Heart right ventricle (tissue), 16 donors: ENCODE results near the gene COL6A2. TPM values are rescaled to one million over a fixed set of nuclear protein-coding genes. Genes with fewer than 3 reads are reported as not detected.
A peak's percentile ranks its signal among the peaks of the same experiment; 100 is the strongest.

ENCODE experiments used
- ATAC-seq, 8 donors: fragments of 200-7000 bp; cut with Tn5 transposase; one replicate each; pipeline ENCODE4 v1.9.1; 2020; ENCODE audit warnings: mild to moderate bottlenecking in 8 of 8, moderate library complexity in 8 of 8, moderate number of reproducible peaks in 1 of 8
- DNase-seq, 2 donors: peaks; one replicate each; pipeline ENCODE4 v3.0.0-alpha.2; 2020
- H3K27ac ChIP-seq, 10 donors: fragments of 200-600 bp; sonication (generic) in 2 of 10; one replicate each; pipeline versions ENCODE4 v1.5.0 to v1.8.0; 2020 to 2022; ENCODE audit warnings: mild to moderate bottlenecking in 3 of 10
- H3K27me3 ChIP-seq, 7 donors: fragments of 200-600 bp; one replicate each; pipeline ENCODE4 v1.8.0; 2021 to 2022; ENCODE audit warnings: mild to moderate bottlenecking in 2 of 7
- H3K36me3 ChIP-seq, 9 donors: fragments of 200-600 bp; sonication (generic) in 1 of 9; one replicate each; pipeline versions ENCODE4 v1.5.0 to v1.8.0; 2020 to 2022; ENCODE audit warnings: mild to moderate bottlenecking in 2 of 9
- H3K4me1 ChIP-seq, 9 donors: fragments of 200-600 bp; sonication (generic) in 1 of 9; one replicate each; pipeline versions ENCODE4 v1.5.0 to v1.8.0; 2020 to 2022; ENCODE audit warnings: mild to moderate bottlenecking in 4 of 9
- H3K4me3 ChIP-seq, 10 donors: fragments of 200-600 bp; sonication (generic) in 2 of 10; one replicate each; pipeline versions ENCODE4 v1.5.0 to v1.8.0; 2020 to 2022; ENCODE audit warnings: mild to moderate bottlenecking in 7 of 10, moderate library complexity in 2 of 10
- H3K9me3 ChIP-seq, 11 donors: fragments of 200-600 bp in 10 of 11; sonication (generic) in 2 of 11; one replicate each; pipeline versions ENCODE4 v1.5.0 to v1.8.0; 2013 to 2022; ENCODE audit warnings: mild to moderate bottlenecking in 2 of 11, control low read depth in 1 of 11, moderate library complexity in 1 of 11
- WGBS, 2 donors: extraction: QIAGEN DNeasy Blood & Tissue Kit; methylation state at CpG; one replicate each; pipeline ENCODE4 v1.1.7; 2013; ENCODE audit warnings: inconsistent platforms in 1 of 2; 5-methylcytosine and 5-hydroxymethylcytosine counted together
- intact Hi-C, 10 donors: fragments of 100-400 bp; cut with DNase I; formaldehyde crosslinking; loops; one replicate each; pipeline versions ENCODE4 v1.11.1 to v1.14.2; 2022
- polyA plus RNA-seq, 2 donors: library from polyadenylated mRNA; stranded (reverse); fragments of 200-250 nt; gene quantifications; one replicate each; pipeline ENCODE4 v1.2.3, GENCODE V29; 2013
- total RNA-seq, 10 donors: library from RNA; stranded (reverse); fragmentation: NEBNext Ultra II Directional in 3 of 10; extraction: Animal tissue kit (Norgen Biotek cat#: 25700) in 3 of 10; gene quantifications; one replicate each; pipeline versions ENCODE4 v1.2.1 to v1.2.4, GENCODE V29; 2021 to 2023
- TF ChIP-seq, protein P1 (sequence below), 9 donors: fragments of 200-600 bp; sonication (generic) in 2 of 9; IDR thresholded peaks; one replicate each; pipeline versions ENCODE4 v1.5.0 to v1.8.0; 2021 to 2022; ENCODE audit warnings: antibody characterized with exemption in 9 of 9, mild to moderate bottlenecking in 5 of 9, moderate library complexity in 1 of 9
- donor health status: Arrhythmogenic right ventricular cardiomyopathy.
- donor health status: ischemic (EF 13 %, LVEDD 7.1; RV severe dilation, severe dysfunction).
- donor health status: healthy with polysubstance abuse.
- donor health status: DM: no; HTN: yes; CAD: no.
- donor health status: DM: no; HTN: no; CAD: no.
- donor health status: ischemic (EF 25% LVEDD 6.9; RV normal size, moderate dysfunction).
- donor health status: ischemic (EF 25% LVEDD 5.7; RV mildly dilated, moderate dysfunction).
- donor health status: healthy.
- donor health status: DM: yes; HTN: yes; CAD: no.
- donor health status: Ischemic cardiomyopathy.
- donor health status: ischemic (EF 35%, LVEDD 5.7; RV mildly dilated, moderate dysfunction).
- donor health status: nonischemic (EF 11% LVEDD 7.7; RV severe dilation, severe dysfunction).
- donor health status: DM: yes; HTN: yes; CAD: no.
- donor health status: PGD.
- donor health status: ischemic (EF 29% LVEDD 5.4; RV normal size, mild dysfunction).
- donor health status: nonischemic (EF 23%, LVEDD 6.1; RV moderate dilation, normal function).

COL6A2 gene
- total and polyA plus RNA-seq, 12 donors = 76.6 to 370 (median 162) TPM

DNA sequence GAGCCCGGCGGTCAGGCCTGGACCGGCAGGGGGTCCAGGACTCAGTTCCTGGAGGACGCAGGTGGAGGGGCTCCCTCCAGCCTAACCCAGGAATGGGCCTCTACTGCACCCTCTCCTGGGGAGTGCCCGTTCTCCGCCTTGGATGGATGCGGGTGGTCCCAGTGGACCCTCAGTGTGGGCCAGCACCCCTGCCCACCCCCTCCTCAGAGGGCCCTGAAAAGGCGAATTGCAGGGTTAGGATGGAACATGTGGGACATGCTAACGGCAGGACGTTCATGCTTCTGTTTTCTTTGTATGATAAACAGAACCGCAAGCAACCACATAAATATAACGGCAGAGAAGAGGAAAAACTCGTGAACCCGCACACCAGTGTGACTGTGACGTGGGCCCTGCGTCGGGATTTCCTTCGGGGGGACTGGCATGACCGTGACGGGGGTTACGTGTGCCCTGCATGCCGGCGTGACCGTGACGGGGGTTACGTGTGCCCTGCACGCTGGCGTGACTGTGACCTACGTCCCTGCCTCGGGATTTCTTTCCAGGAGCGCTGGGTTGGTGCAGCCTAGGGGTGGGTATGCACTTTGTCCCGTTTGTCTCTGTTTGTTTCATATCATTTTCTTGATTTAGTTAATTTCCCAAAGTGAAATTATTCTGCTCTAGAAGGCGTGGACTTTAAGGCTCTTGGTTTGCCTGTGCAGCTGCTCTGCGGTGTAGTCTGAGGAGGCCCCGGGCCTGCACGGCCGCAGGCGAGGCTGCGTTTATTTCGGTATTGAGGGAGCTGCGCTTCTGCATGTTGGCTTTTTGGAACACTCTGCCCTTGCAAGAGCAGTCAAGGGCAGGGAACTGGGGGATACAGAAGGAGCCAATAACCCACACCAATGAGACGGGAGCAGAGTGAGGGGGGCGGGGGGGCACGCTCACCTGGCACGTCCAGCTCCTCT, 54.3 kb downstream of the COL6A2 start:
- DNase-seq = no peak
- no peaks in the 10 kb centered on the region for H3K27me3 ChIP-seq
- peaks cover 4 to 15% (median 10%) of the 10 kb centered on the region in 9 donors for H3K4me1 ChIP-seq
- H3K36me3 ChIP-seq = no peaks in the 10 kb centered on the region
- TF ChIP-seq, protein P1, sequence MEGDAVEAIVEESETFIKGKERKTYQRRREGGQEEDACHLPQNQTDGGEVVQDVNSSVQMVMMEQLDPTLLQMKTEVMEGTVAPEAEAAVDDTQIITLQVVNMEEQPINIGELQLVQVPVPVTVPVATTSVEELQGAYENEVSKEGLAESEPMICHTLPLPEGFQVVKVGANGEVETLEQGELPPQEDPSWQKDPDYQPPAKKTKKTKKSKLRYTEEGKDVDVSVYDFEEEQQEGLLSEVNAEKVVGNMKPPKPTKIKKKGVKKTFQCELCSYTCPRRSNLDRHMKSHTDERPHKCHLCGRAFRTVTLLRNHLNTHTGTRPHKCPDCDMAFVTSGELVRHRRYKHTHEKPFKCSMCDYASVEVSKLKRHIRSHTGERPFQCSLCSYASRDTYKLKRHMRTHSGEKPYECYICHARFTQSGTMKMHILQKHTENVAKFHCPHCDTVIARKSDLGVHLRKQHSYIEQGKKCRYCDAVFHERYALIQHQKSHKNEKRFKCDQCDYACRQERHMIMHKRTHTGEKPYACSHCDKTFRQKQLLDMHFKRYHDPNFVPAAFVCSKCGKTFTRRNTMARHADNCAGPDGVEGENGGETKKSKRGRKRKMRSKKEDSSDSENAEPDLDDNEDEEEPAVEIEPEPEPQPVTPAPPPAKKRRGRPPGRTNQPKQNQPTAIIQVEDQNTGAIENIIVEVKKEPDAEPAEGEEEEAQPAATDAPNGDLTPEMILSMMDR (IDR thresholded peaks at IDR 0.05) = no peak
- 89 to 92% methylated on average over 45 of the region's 45 CpGs for WGBS, 2 donors
- intact Hi-C loops = loop anchor here in 3 of 10 donors (5.0 to 10.0 kb wide), 2 partner anchors 63 to 75 kb away; partner anchors contain the start of gene LSS (in 1 of the 3)
- peak overlapping the region in 1 of 10 donors; percentile 30 for H3K27ac ChIP-seq
- H3K4me3 ChIP-seq = no peak overlapping the region
- no peaks in the 10 kb centered on the region for H3K9me3 ChIP-seq
- ATAC-seq = peak in 4 of 8 donors; percentile 2 to 38 (median 8)

DNA sequence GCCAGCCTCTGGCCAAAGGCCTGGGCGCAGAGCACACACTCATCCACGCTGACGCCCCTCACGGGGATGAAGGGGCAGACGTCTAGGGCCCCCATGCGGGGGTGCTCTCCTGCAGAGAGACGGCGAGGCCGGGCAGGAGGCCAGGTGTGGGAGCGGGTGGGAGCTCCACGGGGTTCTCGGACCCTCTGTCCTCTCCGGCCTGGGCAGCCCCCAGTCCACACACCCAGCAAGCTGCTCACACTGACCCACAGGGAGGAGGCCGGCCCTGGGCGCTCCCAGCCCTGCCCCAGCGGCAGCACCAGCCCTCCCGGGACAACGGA, 55.0 kb downstream of the COL6A2 start:
- Histone ChIP-seq H3K27me3 (no peaks in the 10 kb centered on the region), H3K9me3 (no peaks in the 10 kb centered on the region), H3K36me3 (no peaks in the 10 kb centered on the region), H3K4me1 (peaks cover 4 to 15% (median 10%) of the 10 kb centered on the region in 9 donors), H3K27ac (peak overlapping the region in 3 of 10 donors; percentile 6 to 31 (median 30)), H3K4me3 (peak overlapping the region in 8 of 10 donors; percentile 9 to 39 (median 32))
- ATAC-seq (peak in 7 of 8 donors; percentile 9 to 42 (median 28)), DNase-seq (no peak)
- intact Hi-C loops = loop anchor here in 3 of 10 donors (5.0 to 10.0 kb wide), 2 partner anchors 62 to 74 kb away; partner anchors contain the start of gene LSS (in 1 of the 3)
- TF ChIP-seq, protein P1 (IDR thresholded peaks at IDR 0.05) = no peak
- WGBS, 2 donors = 28 to 47% methylated on average over 14 to 18 of the region's 18 CpGs

DNA sequence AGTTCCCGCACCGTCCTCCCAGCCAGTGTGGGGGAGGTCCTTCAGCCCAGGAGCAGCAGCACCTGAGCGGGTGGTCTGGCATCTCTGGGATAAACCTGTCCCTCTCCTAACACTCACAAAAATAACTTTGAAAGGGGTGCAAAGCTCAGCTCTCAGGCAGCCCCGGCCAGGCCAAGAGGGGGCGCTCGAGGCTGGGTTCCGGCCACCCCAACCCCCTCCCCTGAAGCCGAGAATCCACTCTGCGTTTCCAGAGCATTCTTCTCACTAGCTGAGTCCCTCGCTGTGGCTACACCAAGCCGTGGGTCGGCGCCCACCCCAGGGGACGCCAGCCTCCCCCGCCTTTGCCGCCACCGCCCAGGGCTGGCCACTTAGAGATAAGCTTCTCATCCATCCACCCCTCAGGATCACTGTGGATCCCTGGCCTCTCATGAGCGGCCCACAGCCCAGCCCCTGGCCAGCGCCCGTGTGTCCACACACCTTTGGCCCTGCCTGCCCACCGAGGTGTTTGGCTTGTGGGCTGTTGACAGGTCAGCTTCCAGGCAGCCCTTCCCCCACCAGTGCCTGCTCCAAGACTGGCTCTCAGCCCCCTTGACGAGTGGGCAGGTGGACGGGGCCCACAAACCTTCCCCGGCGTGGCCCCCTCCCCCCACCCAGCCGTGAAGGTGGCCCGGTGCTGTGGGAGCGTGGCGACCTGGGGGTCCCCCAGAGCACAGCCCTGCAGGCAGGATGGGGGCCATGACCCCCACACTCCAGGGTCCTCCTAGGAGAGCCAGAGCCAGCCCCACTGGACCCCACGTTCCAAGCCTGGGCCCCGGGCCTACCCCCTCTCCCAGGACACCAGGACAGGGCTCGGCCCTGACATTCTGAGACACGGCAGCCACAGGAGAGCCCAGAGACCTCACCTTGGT, 55.6 kb downstream of the COL6A2 start:
- no peaks in the 10 kb centered on the region for H3K27me3 ChIP-seq
- ATAC-seq (peak; percentile 55 to 76 (median 70)), DNase-seq (peak in 1 of 2 donors; percentile 69)
- TF ChIP-seq, protein P1 (IDR thresholded peaks at IDR 0.05) = peak; percentile 56 to 78 (median 70)
- 35 to 37% methylated on average over 33 of the region's 33 CpGs for WGBS, 2 donors
- peak overlapping the region in 5 of 10 donors; percentile 6 to 42 (median 30) for H3K27ac ChIP-seq
- H3K4me3 ChIP-seq = peak overlapping the region in 9 of 10 donors; percentile 5 to 39 (median 31)
- no peaks in the 10 kb centered on the region for H3K36me3 ChIP-seq
- peaks cover 4 to 15% (median 10%) of the 10 kb centered on the region in 9 donors for H3K4me1 ChIP-seq
- intact Hi-C loops = loop anchor here in 3 of 10 donors (5.0 to 10.0 kb wide), 2 partner anchors 61 to 74 kb away; partner anchors contain the start of gene LSS (in 1 of the 3)
- no peaks in the 10 kb centered on the region for H3K9me3 ChIP-seq
